Measurements from ENCODE around the gene SRPK1.
"Not testable (repeated sequence)": the region's sequence is repeated elsewhere in the genome, so short reads cannot be mapped to it uniquely, and the experiment has no call there.

The SRPK1 gene

GRCh38 chr6:35940014-35940413 lies 19.1 kb upstream of the SRPK1 start:
- not testable (repeated sequence) for H3K4ac ChIP-seq (ENCODE audit: low read depth in 1 of 2, low read length in 2 of 2); H2BK5ac ChIP-seq (ENCODE audit: low read depth, low read length, poor library complexity, severe bottlenecking); H3K36me3 ChIP-seq (ENCODE audit: control insufficient read depth in 1 of 2, insufficient read depth in 2 of 2, low read depth in 1 of 2, low read length in 2 of 2); H3K27me3 ChIP-seq (ENCODE audit: control insufficient read depth in 1 of 2, insufficient read depth in 1 of 2, low read length in 2 of 2); H3K4me1 ChIP-seq (ENCODE audit: control insufficient read depth, insufficient read depth, low read depth, low read length); H3K27ac ChIP-seq (ENCODE audit: low read length, poor library complexity, severe bottlenecking); H3K4me2 ChIP-seq (ENCODE audit: low read length, poor library complexity, severe bottlenecking); H2BK120ac ChIP-seq (ENCODE audit: low read depth, low read length); H3K9ac ChIP-seq (ENCODE audit: low read length); H2BK12ac ChIP-seq (ENCODE audit: low read length in 2 of 2); DNase-seq; H2AK5ac ChIP-seq (ENCODE audit: low read length, severe bottlenecking); H4K8ac ChIP-seq (ENCODE audit: low read length); H2BK15ac ChIP-seq (ENCODE audit: low read depth, poor library complexity, severe bottlenecking); H3K14ac ChIP-seq (ENCODE audit: low read length in 2 of 2); H2AFZ ChIP-seq (ENCODE audit: low read depth, low read length); H3K79me1 ChIP-seq (replicated peaks; ENCODE audit: low read length, poor library complexity, severe bottlenecking); H3K18ac ChIP-seq (ENCODE audit: low read depth in 1 of 2, low read length in 2 of 2); H3K4me3 ChIP-seq (ENCODE audit: insufficient read depth in 1 of 2, low read depth in 1 of 2, low read length in 2 of 2); H3K9me3 ChIP-seq (ENCODE audit: control insufficient read depth, low read length); H3K23ac ChIP-seq (ENCODE audit: low read length in 2 of 2); H4K91ac ChIP-seq (ENCODE audit: low read length)
- WGBS, result 91% methylated on average over 2 of the region's 2 CpGs

GRCh38 chr6:35939259-35939658 lies 18.4 kb upstream of the SRPK1 start:
- H2AK5ac ChIP-seq (ENCODE audit: low read length, severe bottlenecking), result not testable (repeated sequence)

GRCh38 chr6:35936681-35937359 lies 15.9 kb upstream of the SRPK1 start:
- Histone ChIP-seq H3K4me3 (ENCODE audit: insufficient read depth in 1 of 2, low read depth in 1 of 2, low read length in 2 of 2) (no peak overlapping the region), H4K8ac (ENCODE audit: low read length) (no peak overlapping the region), H3K18ac (ENCODE audit: low read depth in 1 of 2, low read length in 2 of 2) (no peak overlapping the region), H4K91ac (ENCODE audit: low read length) (no peak overlapping the region), H3K14ac (ENCODE audit: low read length in 2 of 2) (no peak overlapping the region), H2BK12ac (ENCODE audit: low read length in 2 of 2) (no peak overlapping the region), H2BK15ac (ENCODE audit: low read depth, poor library complexity, severe bottlenecking) (no peak overlapping the region), H3K4me2 (ENCODE audit: low read length, poor library complexity, severe bottlenecking) (no peak overlapping the region), H2AFZ (ENCODE audit: low read depth, low read length) (no peak overlapping the region), H3K23ac (ENCODE audit: low read length in 2 of 2) (no peak overlapping the region), H3K4ac (ENCODE audit: low read depth in 1 of 2, low read length in 2 of 2) (no peak overlapping the region), H3K36me3 (ENCODE audit: control insufficient read depth in 1 of 2, insufficient read depth in 2 of 2, low read depth in 1 of 2, low read length in 2 of 2) (no peaks in the 10 kb centered on the region), H3K4me1 (ENCODE audit: control insufficient read depth, insufficient read depth, low read depth, low read length) (no peaks in the 10 kb centered on the region), H2BK5ac (ENCODE audit: low read depth, low read length, poor library complexity, severe bottlenecking) (no peak overlapping the region), H3K79me1 (replicated peaks; ENCODE audit: low read length, poor library complexity, severe bottlenecking) (no peaks in the 10 kb centered on the region), H2AK5ac (ENCODE audit: low read length, severe bottlenecking) (no peak overlapping the region), H2BK120ac (ENCODE audit: low read depth, low read length) (no peak overlapping the region), H3K9ac (ENCODE audit: low read length) (no peak overlapping the region), H3K27ac (ENCODE audit: low read length, poor library complexity, severe bottlenecking) (no peak overlapping the region), H3K9me3 (ENCODE audit: control insufficient read depth, low read length) (no peaks in the 10 kb centered on the region), H3K27me3 (ENCODE audit: control insufficient read depth in 1 of 2, insufficient read depth in 1 of 2, low read length in 2 of 2) (no peaks in the 10 kb centered on the region)
- DNase-seq, result no peak
- 91% methylated on average over 1 of the region's 1 CpG for WGBS

More at GRCh38 chr6:35939259-35939658, 18.4 kb upstream of the SRPK1 start:
- H3K27me3 ChIP-seq (ENCODE audit: control insufficient read depth in 1 of 2, insufficient read depth in 1 of 2, low read length in 2 of 2); H3K4me1 ChIP-seq (ENCODE audit: control insufficient read depth, insufficient read depth, low read depth, low read length); H3K9me3 ChIP-seq (ENCODE audit: control insufficient read depth, low read length); H4K91ac ChIP-seq (ENCODE audit: low read length); H3K9ac ChIP-seq (ENCODE audit: low read length); H3K18ac ChIP-seq (ENCODE audit: low read depth in 1 of 2, low read length in 2 of 2); H3K4me3 ChIP-seq (ENCODE audit: insufficient read depth in 1 of 2, low read depth in 1 of 2, low read length in 2 of 2); H3K36me3 ChIP-seq (ENCODE audit: control insufficient read depth in 1 of 2, insufficient read depth in 2 of 2, low read depth in 1 of 2, low read length in 2 of 2); H3K27ac ChIP-seq (ENCODE audit: low read length, poor library complexity, severe bottlenecking); H2BK120ac ChIP-seq (ENCODE audit: low read depth, low read length); DNase-seq; H4K8ac ChIP-seq (ENCODE audit: low read length); H2BK12ac ChIP-seq (ENCODE audit: low read length in 2 of 2); H3K79me1 ChIP-seq (replicated peaks; ENCODE audit: low read length, poor library complexity, severe bottlenecking); H2BK15ac ChIP-seq (ENCODE audit: low read depth, poor library complexity, severe bottlenecking); H3K23ac ChIP-seq (ENCODE audit: low read length in 2 of 2); H3K4ac ChIP-seq (ENCODE audit: low read depth in 1 of 2, low read length in 2 of 2); H3K14ac ChIP-seq (ENCODE audit: low read length in 2 of 2); H2BK5ac ChIP-seq (ENCODE audit: low read depth, low read length, poor library complexity, severe bottlenecking); H2AFZ ChIP-seq (ENCODE audit: low read depth, low read length); H3K4me2 ChIP-seq (ENCODE audit: low read length, poor library complexity, severe bottlenecking): not testable (repeated sequence)
- 85% methylated on average over 5 of the region's 5 CpGs for WGBS

- Histone ChIP-seq H2BK12ac (ENCODE audit: low read length in 2 of 2) (no peak overlapping the region), H3K4me3 (ENCODE audit: insufficient read depth in 1 of 2, low read depth in 1 of 2, low read length in 2 of 2) (no peak overlapping the region), H3K4ac (ENCODE audit: low read depth in 1 of 2, low read length in 2 of 2) (no peak overlapping the region), H2BK120ac (ENCODE audit: low read depth, low read length) (no peak overlapping the region), H3K18ac (ENCODE audit: low read depth in 1 of 2, low read length in 2 of 2) (no peak overlapping the region), H2AFZ (ENCODE audit: low read depth, low read length) (no peak overlapping the region), H2AK5ac (ENCODE audit: low read length, severe bottlenecking) (no peak overlapping the region), H3K9me3 (ENCODE audit: control insufficient read depth, low read length) (no peaks in the 10 kb centered on the region), H3K23ac (ENCODE audit: low read length in 2 of 2) (no peak overlapping the region), H4K91ac (ENCODE audit: low read length) (no peak overlapping the region), H3K4me1 (ENCODE audit: control insufficient read depth, insufficient read depth, low read depth, low read length) (peaks cover 6% of the 10 kb centered on the region), H3K9ac (ENCODE audit: low read length) (no peak overlapping the region), H2BK5ac (ENCODE audit: low read depth, low read length, poor library complexity, severe bottlenecking) (no peak overlapping the region), H3K27ac (ENCODE audit: low read length, poor library complexity, severe bottlenecking) (no peak overlapping the region), H2BK15ac (ENCODE audit: low read depth, poor library complexity, severe bottlenecking) (no peak overlapping the region), H3K36me3 (ENCODE audit: control insufficient read depth in 1 of 2, insufficient read depth in 2 of 2, low read depth in 1 of 2, low read length in 2 of 2) (no peaks in the 10 kb centered on the region), H3K14ac (ENCODE audit: low read length in 2 of 2) (no peak overlapping the region), H3K27me3 (ENCODE audit: control insufficient read depth in 1 of 2, insufficient read depth in 1 of 2, low read length in 2 of 2) (peaks cover 0 to 5% of the 10 kb centered on the region in 2 experiments), H3K79me1 (replicated peaks; ENCODE audit: low read length, poor library complexity, severe bottlenecking) (no peaks in the 10 kb centered on the region), H3K4me2 (ENCODE audit: low read length, poor library complexity, severe bottlenecking) (no peak overlapping the region), H4K8ac (ENCODE audit: low read length) (no peak overlapping the region)
- WGBS, result 84% methylated on average over 5 of the region's 5 CpGs
- DNase-seq, result no peak
Measured at GRCh38 chr6:35935469-35935868, 14.6 kb upstream of the SRPK1 start.

All from mesenchymal stem cell (in vitro differentiated cells and primary cell).